Amniotic stem cell (primary cell): ENCODE data around the gene CNPY2.
"Not testable (repeated sequence)": the region's sequence is repeated elsewhere in the genome, so short reads cannot be mapped to it uniquely, and the experiment has no call there.

ENCODE experiments used
- DNase-seq: peaks from one replicate; lab custom pipeline; 2025; lab: John Stamatoyannopoulos, UW

Gene CNPY2

DNA sequence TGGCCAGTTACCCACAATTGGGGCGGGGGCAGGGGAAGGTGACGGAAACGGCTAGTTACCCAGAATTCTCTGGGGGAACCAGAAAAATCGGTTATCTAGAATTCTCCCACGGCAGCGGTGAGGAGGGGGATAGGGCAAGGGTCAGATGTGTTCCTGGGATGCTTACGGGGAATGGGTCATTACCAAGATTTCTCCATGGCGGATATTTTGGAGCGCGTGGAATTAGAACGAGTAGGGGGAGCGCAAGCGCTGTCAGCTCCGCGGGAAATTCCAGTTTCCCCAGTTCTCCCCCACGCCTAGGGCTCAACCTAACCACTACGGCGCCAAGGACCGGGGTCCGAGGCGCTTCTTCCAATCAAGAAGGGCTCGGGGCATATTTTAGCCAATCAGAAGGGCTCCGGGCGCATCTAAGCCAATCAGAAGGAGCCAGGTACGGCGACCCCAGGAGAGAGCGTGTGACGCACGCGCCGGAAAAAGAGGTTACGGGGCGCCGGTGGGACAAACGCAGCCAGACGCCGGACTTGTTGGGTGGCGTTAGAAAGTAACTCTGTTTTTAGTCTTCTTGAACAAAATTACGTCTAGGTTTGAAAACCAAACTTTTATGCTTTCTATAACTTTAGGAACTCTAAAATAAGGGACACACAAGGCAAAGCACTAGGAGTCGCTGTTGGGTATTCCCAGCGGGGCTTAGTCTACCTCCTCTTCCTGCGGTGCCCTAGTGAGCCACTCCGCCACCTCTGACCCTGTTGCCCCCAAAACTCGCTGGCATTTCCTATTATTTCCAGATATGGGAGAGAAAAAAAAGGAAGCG, 18.1 kb upstream of the CNPY2 start, which contains the start of gene PAN2:
TSS of gene PAN2 (minus strand) at position 322 of the 811 bp plus-strand sequence. CDS start 906 bp downstream, outside the sequence.
- peak; percentile 90 for DNase-seq

GRCh38 chr12:56333197-56333678, 17.4 kb upstream of the CNPY2 start:
- no peak for DNase-seq

GRCh38 chr12:56332512-56333196, 16.9 kb upstream of the CNPY2 start:
- no peak for DNase-seq

- no peak for DNase-seq
Observed at GRCh38 chr12:56330936-56331490, 15.2 kb upstream of the CNPY2 start.

DNA sequence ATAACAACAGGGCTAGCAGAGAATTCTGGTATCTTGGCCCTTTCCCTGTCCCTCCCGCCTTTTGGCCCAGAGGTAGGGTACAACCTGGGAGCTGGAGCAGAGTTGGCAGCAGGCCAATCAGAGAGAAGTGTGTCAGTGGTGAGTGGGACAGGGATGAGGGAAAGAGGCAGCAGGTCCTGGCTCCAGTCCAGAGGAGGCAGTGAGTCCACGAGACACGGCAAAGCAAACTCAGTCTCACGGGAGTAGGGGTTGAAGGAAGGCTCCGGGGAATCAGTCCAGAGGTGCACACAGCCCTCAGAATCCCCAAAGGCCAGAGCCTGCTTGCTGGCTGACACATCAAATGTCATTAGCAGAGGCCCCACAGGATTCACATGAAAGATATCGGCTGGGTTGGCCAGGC, 10.7 kb upstream of the CNPY2 start:
- DNase-seq, result no peak

GRCh38 chr12:56326126-56326525, 10.3 kb upstream of the CNPY2 start:
- no peak for DNase-seq

GRCh38 chr12:56324206-56324605, 8.4 kb upstream of the CNPY2 start:
- no peak for DNase-seq

- DNase-seq, result not testable (repeated sequence)
Observed at GRCh38 chr12:56321610-56322009, 5.8 kb upstream of the CNPY2 start.

DNA sequence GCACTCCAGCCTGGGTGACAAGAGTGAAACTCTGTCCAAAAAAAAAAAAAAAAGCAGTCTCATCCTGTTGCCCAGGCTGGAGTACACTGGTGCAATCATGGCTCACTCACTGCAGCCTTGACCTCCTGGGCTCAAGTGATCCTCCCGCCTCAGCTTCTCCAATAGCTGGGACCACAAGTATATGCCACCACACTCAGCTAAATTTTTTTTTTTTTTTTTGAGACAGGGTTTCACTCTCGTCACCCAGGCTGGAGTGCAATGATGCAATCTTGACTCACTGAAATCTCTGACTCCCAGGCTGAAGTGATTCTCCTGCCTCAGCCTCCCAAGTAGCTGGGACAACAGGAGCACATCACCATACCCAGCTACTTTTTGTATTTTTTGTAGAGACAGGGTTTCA, 5.2 kb upstream of the CNPY2 start:
- no peak for DNase-seq

DNA sequence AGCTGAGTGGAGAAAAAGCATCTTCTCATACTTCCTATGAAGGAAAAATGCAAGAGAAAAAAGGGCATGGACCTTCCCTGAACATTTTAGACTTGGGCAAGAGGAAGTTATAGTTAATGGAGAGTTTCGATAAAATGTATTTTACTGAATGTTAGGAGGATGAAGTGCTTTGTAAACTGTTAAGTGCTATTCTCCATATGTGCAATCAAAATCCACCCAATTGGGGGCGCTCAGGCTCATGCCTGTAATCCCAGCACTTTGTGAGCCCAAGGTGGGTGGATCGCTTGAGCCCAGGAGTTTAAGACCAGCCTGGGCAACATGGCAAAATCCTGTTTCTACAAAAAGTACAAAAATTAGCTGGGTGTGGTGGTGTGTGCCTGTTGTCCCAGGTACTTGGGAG, 1.9 kb upstream of the CNPY2 start:
- DNase-seq, result no peak

- no peak for DNase-seq
Observed at GRCh38 chr12:56315249-56315621, 553 bp downstream of the CNPY2 start.

DNA sequence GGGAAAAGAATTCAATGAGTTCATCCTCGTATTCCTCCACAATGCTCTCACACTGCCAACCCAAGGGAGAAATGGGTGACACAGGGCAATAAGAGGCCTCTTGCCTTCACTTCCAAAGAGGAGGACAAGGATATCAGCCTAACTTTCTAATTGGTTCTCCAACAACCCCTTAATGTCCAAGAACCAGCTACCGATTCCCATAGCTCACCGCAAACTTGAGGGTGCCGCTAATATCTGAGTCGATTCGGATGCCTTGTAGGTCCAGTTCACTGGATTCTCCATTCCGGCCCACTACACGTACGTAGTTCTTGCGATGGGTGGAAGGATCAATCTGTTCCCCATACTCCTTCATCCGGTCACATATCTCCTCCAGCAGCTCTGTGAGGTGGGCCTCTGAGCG, 4.8 kb downstream of the CNPY2 start:
- DNase-seq, result no peak

- no peak for DNase-seq
Observed at GRCh38 chr12:56308714-56309113, 7.1 kb downstream of the CNPY2 start.

DNA sequence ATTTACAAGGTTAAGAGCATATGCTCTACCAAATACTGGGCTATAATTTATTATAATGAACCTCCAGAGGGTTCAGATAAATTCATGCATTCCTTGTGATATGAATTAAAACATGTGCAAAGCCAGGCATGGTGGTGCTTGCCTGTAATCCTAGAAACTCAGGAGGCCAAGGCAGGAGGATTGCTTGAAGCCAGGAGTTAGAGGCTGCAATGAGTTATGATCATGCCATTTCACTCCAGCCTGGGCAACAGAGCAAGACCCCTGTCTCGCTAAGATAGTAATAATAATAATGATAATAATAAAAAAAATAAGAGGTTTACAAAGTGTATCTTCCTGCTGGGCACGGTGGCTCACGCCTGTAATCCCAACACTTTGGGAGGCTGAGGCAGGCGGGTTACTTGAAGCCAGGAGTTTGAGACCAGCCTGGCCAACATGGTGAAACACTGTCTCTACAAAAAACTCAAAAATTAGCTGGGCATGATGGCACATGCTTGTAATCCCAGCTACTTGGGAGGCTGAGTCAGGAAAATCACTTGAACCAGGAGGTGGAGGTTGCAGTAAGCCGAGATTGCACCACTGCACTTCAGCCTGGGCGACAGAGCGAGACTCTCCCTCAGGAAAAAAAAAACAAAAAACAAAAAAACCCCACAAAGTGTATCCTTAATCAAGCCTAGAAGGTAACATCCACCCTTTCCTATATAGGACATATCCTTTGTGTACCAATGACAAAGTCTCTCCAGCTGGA, 8.4 kb downstream of the CNPY2 start:
- no peak for DNase-seq

DNA sequence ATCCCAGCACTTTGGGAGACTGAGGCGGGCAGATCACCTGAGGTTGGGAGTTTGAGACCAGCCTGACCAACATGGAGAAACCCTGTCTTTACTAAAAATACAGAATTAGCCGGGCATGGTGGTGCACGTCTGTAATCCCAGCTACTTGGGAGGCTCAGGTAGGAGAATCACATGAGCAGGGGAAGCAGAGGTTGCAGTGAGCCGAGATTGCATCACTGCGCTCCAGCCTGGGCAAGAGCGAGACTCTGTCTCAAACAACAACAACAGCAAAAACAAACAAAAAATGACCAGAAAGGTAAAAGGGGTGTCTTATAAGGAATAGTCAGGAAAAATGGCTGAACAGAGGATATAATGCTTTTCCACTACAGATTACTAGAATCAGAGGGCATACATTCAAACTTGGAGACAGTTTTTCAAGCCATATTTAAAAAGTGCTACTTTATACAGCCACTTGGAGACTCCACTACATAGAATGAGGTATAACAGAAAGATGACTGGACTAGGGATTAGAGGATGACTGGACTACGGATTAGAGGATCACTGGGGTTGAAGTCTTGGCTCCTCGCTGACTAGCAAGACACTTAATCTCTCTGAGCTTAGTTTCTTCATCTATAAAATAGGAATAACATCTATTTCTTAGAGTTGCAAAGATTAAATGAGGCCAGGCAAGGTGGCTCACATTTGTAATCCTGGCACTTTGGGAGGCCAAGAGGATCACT, 10.8 kb downstream of the CNPY2 start:
- DNase-seq, result no peak

DNA sequence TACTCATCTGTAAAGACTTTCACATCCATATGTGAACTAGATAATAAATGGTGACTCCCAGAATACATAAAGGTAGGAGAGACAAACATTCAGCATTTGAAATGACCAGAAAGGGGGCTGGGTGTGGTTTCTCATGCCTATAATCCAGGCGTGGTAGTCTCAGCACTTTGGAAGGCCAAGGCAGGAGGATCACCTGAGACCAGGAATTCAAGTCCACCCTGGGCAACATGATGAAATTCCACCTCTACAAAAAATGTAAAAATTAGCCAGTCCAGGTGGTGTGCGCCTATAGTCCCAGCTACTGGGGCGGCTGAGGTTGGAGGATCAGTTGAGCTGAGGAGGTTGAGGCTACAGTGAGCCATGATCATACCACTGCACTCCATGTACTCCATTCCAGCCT, 11.5 kb downstream of the CNPY2 start:
- no peak for DNase-seq

- no peak for DNase-seq
Observed at GRCh38 chr12:56300644-56301464, 14.9 kb downstream of the CNPY2 start.

DNA sequence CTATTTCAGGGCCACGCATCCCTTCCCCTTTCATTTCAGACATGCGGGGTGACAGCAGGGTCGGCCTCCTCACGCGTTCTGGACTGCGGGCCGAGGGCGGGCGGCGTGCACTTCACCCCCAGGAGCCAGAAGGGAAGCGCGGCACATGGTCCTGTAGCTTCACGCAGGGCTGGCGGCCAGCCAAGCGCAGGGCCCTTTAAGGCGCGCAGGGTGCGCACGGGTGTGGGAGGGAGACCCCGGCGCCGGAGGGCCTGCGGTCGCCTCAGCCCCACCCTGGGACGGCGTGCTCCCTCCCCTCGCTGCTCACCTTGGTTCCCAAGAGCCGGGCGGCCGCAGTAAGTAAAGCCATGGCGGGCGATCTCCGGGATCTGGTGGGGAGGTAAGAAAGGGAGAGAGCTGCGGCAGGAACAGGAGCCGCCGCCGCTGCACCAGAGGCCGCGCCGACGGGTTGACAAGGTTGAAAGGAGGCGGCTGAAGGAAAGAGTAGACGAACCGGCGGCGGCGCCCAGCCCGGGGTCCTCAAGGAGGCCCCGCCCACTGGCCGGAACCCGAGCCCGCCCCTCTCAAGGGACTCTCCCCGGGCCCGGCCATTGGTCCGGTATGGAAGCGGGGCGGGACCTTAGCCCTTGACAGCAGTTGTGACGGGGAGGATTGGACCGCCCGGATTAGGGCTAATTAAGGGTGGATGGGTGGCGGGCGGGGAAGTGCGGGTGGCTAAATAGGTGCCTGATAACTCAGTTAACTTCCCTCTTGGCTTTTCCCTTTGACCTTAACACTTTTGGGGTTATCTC, 15.7 kb downstream of the CNPY2 start, which contains the start of gene CS:
TSS of gene CS (minus strand) at position 478 of the 791 bp plus-strand sequence. CDS start at position 349, 129 bp downstream.
- DNase-seq, result peak; percentile 97

DNA sequence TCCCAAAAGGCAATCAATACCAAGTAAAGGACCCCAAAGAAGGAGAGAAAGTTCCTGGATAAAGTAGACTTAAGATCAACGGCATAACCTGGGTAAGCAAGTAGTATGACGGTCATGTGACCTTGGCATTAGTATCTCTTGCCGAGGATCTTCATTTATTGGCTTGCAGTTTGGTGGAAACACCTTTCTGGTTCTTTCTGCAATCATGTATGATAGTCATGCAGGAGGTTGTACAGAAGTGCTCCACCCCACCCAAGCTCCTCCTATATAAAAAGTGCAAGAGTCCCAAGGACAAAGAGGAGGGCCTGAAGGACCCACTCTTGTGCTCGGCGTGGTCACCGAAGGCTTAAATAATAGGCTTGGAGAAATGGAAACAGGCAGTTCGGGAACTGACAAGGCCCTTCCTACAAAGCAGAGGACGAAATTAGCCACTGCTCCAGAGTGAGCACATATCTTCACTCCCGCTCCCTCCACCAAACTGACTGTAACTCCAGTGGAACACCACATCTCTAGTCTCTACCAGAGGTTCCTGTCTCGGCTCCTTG, 16.4 kb downstream of the CNPY2 start:
- DNase-seq, result no peak
